Fibroblast of lung (primary cell): ENCODE measurements around the gene METAP2. TPM values are rescaled to one million over a fixed set of nuclear protein-coding genes. Genes with fewer than 3 reads are reported as not detected.
A peak's percentile ranks its signal among the peaks of the same experiment; 100 is the strongest.
"Not testable (repeated sequence)": the region's sequence is repeated elsewhere in the genome, so short reads cannot be mapped to it uniquely, and the experiment has no call there.

Experiments used
- DNase-seq, 2 donors: peaks; one replicate each; pipeline versions ENCODE4 v3.0.0 to v3.0.0-alpha.2; 2010; ENCODE audit warnings: low read depth in 2 of 2
- H2AFZ ChIP-seq: 2 replicates; pipeline ENCODE4 v1.5.1; 2012; ENCODE audit warnings: low read length, control low read depth, inconsistent platforms
- H3K27ac ChIP-seq: 2 replicates; pipeline ENCODE4 v1.5.1; 2011; ENCODE audit warnings: low read length, control low read depth; ENCODE audit not compliant: insufficient read depth
- H3K27me3 ChIP-seq: 2 replicates; pipeline ENCODE4 v1.5.1; 2011; ENCODE audit warnings: mild to moderate bottlenecking, low read length; ENCODE audit not compliant: control insufficient read depth, insufficient read depth
- H3K36me3 ChIP-seq: 2 replicates; pipeline ENCODE4 v1.5.1; 2011; ENCODE audit warnings: low read length; ENCODE audit not compliant: control insufficient read depth, insufficient read depth
- H3K4me1 ChIP-seq: 2 replicates; pipeline ENCODE4 v1.5.1; 2011; ENCODE audit warnings: low read length; ENCODE audit not compliant: control insufficient read depth, insufficient read depth; ENCODE audit errors: extremely low read depth
- H3K4me2 ChIP-seq: 2 replicates; pipeline ENCODE4 v1.5.1; 2011; ENCODE audit warnings: low read length, control low read depth; ENCODE audit not compliant: insufficient read depth; ENCODE audit errors: extremely low read depth
- H3K4me3 ChIP-seq, 4 experiments: fragments of 200-600 bp in 1 of 4; sonication (generic) in 1 of 4; replicated peaks in 1 of 4; 2 replicates each; pipeline ENCODE4 v1.5.1; 2011 to 2016; ENCODE audit warnings: low read length in 4 of 4, low read depth in 3 of 4, mild to moderate bottlenecking in 3 of 4, control low read depth in 2 of 4, inconsistent platforms in 1 of 4, mixed read lengths in 1 of 4; ENCODE audit not compliant: insufficient read depth in 1 of 4; ENCODE audit errors: control extremely low read depth in 1 of 4
- H3K79me2 ChIP-seq: 2 replicates; pipeline ENCODE4 v1.5.1; 2012; ENCODE audit warnings: mild to moderate bottlenecking, low read length, inconsistent platforms; ENCODE audit not compliant: control insufficient read depth, insufficient read depth
- H3K9ac ChIP-seq: 2 replicates; pipeline ENCODE4 v1.5.1; 2011; ENCODE audit warnings: mild to moderate bottlenecking, low read length, control low read depth; ENCODE audit not compliant: insufficient read depth
- H3K9me3 ChIP-seq: 2 replicates; pipeline ENCODE4 v1.5.1; 2012; ENCODE audit warnings: low read depth, low read length; ENCODE audit not compliant: control insufficient read depth, insufficient read depth
- H4K20me1 ChIP-seq: 2 replicates; pipeline ENCODE4 v1.5.1; 2011; ENCODE audit warnings: low read length; ENCODE audit not compliant: control insufficient read depth, insufficient read depth; ENCODE audit errors: extremely low read depth
- CTCF ChIP-seq, 2 donors: IDR thresholded peaks in 1 of 2; conservative IDR thresholded peaks in 1 of 2; 1 replicate in 1 of 2; 2 replicates in 1 of 2; pipeline ENCODE4 v1.5.1; 2011 to 2012; ENCODE audit warnings: low read length in 2 of 2, control low read depth in 1 of 2, inconsistent platforms in 1 of 2, low read depth in 1 of 2, mild to moderate bottlenecking in 1 of 2
- EZH2 ChIP-seq: IDR thresholded peaks from 2 replicates; pipeline ENCODE4 v1.5.1; 2012; ENCODE audit warnings: low read length, control low read depth, mild to moderate bottlenecking; ENCODE audit errors: missing control alignments
- polyA plus RNA-seq, 2 donors: library from polyadenylated mRNA; depleted of rRNA in 1 of 2; stranded (reverse) in 1 of 2; unstranded in 1 of 2; fragments of >200 nt; gene quantifications; 2 replicates each; pipeline ENCODE4 v1.2.1, GENCODE V29; 2011 to 2012; ENCODE audit warnings: missing spikeins in 1 of 2
- total RNA-seq: library from RNA; depleted of rRNA; stranded (reverse); fragments of >200 nt; gene quantifications from 2 replicates; pipeline ENCODE4 v1.2.1, GENCODE V29; 2014

The METAP2 gene
- total and polyA plus RNA-seq, 2 donors (not counting 1 experiment from before 2014, with no cell fraction given): 78.9 to 113 TPM

GRCh38 chr12:95454780-95455215, 19.2 kb upstream of the METAP2 start:
- not testable (repeated sequence) for H3K4me2 ChIP-seq, H3K36me3 ChIP-seq, H3K79me2 ChIP-seq, H2AFZ ChIP-seq, H3K4me3 ChIP-seq, H3K9ac ChIP-seq, H3K27me3 ChIP-seq, DNase-seq, H3K4me1 ChIP-seq, H3K9me3 ChIP-seq, H4K20me1 ChIP-seq, H3K27ac ChIP-seq

GRCh38 chr12:95457605-95458004, 16.3 kb upstream of the METAP2 start:
- not testable (repeated sequence) for H3K79me2 ChIP-seq, H3K9ac ChIP-seq, H4K20me1 ChIP-seq, H3K27ac ChIP-seq, H3K4me2 ChIP-seq, H3K4me1 ChIP-seq, H3K36me3 ChIP-seq, H3K4me3 ChIP-seq, H3K9me3 ChIP-seq, H3K27me3 ChIP-seq, H2AFZ ChIP-seq
- peak; percentile 19 to 26 for DNase-seq

- TF ChIP-seq EZH2: no peak
- TF ChIP-seq CTCF (conservative IDR thresholded peaks at IDR 0.05 in 1 of 2, IDR thresholded peaks at IDR 0.05 in 1 of 2; ENCODE audit: low read depth in 1 of 2, low read length in 2 of 2): no peak
- Histone ChIP-seq H3K9ac (no peak overlapping the region), H3K27ac (no peak overlapping the region), H3K27me3 (no peaks in the 10 kb centered on the region), H3K4me3 (no peak overlapping the region), H4K20me1 (no peaks in the 10 kb centered on the region), H3K4me1 (no peaks in the 10 kb centered on the region), H3K9me3 (no peaks in the 10 kb centered on the region), H2AFZ (no peak overlapping the region), H3K4me2 (no peak overlapping the region), H3K36me3 (no peaks in the 10 kb centered on the region), H3K79me2 (no peaks in the 10 kb centered on the region)
- no peak for DNase-seq
These were observed 15.2 kb upstream of the METAP2 start for GRCh38 chr12:95458761-95459160.

GRCh38 chr12:95459310-95459709, 14.6 kb upstream of the METAP2 start:
- Histone ChIP-seq H3K4me3 (no peak overlapping the region), H3K79me2 (no peaks in the 10 kb centered on the region), H3K27me3 (no peaks in the 10 kb centered on the region), H3K9me3 (no peaks in the 10 kb centered on the region), H3K4me2 (no peak overlapping the region), H3K36me3 (no peaks in the 10 kb centered on the region), H3K4me1 (no peaks in the 10 kb centered on the region), H4K20me1 (no peaks in the 10 kb centered on the region), H2AFZ (no peak overlapping the region), H3K9ac (no peak overlapping the region), H3K27ac (no peak overlapping the region)
- TF ChIP-seq EZH2 (no peak), CTCF (conservative IDR thresholded peaks at IDR 0.05 in 1 of 2, IDR thresholded peaks at IDR 0.05 in 1 of 2; ENCODE audit: low read depth in 1 of 2, low read length in 2 of 2) (no peak)
- DNase-seq: no peak
